NCI-H1105 treated with DMSO at 0.1 percent for 48 hours (cell line): ENCODE results near the gene ADGRL3.

Source experiments
- DNase-seq: peaks from one replicate; lab custom pipeline; 2025; lab: John Stamatoyannopoulos, UW

The ADGRL3 gene

DNA sequence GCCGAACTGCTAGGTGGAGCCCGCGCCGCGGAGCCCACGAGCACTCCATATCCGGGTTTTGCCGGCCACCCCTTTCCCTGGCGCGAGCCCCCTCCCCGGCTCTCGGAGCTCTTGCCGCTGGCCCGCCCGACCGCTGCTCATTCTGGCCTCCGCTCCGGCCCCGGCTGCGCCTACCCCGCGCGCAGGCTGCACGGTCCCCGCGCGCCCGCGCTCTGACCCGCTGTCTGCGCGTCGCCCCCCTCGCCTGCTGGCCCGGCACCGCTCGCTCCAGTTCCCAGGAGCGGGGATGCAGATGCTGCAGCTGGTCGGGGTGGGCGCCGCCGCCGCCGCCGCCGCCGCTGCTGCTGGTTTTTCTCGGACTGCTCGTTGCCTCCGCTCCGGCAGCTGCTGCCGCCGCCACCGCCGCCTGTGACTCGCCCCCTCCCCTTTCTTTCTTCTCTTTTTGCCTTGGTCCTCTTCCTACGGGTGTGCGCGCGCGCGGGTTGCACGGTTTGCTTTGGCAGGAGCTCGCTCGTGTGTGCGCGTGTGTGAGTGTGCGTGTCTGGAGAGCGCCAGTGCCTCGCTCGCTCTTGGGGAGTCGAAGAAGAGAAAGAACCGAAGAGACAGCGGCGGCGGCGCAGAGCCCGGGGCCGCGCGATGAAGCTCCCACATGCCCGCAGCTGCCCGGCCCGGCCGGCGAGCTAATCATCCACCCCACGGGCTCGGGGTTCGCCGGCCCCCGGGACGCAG lies at the start of gene ADGRL3:
ADGRL3 (plus strand) TSS at position 140 of the 729 bp plus-strand sequence.
- DNase-seq, result peak; percentile 66

DNA sequence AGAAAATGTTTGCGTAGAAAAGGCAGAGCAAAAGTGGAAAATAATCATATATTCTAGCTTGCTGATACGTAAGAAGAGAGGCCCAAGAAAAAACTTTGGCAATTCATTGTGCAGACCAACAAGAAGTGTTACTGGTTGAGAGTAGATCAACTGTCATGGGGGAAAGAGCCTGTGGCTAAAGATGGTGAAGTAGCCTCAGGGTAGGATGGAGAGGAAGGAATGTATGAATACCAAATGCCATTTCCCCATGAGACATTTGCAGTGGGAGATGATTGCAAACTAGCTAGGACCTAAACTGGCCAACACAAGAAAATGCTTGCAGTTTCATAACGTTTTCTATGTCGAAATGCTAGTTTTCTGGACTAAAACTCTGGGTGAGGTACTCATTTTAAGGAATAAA lies 47.7 kb upstream of the ADGRL3 start:
- DNase-seq, result no peak

DNA sequence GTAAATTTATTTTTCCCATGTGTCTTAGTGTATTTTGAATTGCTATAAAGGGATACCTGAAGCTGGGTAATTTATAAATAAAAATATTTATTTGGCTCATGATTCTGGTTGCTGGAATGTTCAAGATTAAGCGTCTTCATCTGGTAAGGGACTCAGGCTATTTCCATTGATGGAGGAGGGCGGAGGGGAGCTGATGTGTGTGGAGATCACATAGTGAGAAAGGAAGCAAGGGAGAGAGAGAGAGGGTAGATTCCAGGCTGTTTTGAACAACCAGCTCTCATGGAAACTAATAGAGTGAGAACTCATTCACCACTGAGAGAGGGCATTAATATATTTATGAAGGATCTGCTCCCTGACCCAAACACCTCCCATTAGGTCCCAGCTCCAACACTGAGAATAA lies 39.6 kb upstream of the ADGRL3 start:
- no peak for DNase-seq

DNA sequence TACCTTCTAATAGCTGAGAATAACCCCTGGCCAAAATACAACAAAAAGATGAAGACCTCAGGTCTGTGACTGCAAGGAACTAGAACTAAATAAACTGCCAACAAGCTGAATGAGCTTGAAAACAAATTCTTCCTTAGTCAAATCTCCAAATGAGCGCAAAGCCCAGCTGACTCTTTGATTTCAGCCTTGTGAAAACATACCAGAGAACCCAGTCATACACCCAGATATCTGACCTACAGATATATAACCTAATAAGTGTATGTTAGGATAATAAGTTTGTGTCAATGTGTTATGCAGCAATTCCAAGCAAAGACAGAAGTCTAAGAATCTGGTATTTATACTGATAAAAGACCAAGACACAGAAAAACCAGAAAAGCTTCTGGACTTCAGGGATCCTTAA lies 38.0 kb upstream of the ADGRL3 start:
- DNase-seq, result no peak

DNA sequence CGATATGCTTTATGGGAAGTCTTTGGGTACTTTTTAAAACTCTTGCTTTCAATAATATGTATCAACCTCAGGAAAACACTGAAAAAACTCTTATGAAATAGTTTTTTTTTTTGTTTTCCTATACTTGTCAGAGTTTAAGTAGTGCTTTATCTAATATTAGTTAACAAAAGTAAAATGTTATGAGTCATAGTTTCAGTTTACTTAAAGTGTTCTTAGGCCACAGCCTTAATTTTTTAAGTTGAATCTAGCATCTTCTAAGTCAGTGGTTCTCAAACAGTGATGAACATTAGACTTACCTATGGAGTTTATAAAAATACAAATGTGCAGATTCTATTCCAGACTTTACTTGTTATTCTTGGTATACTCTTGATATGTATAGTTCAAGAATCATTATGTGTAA lies 26.3 kb upstream of the ADGRL3 start:
- no peak for DNase-seq

DNA sequence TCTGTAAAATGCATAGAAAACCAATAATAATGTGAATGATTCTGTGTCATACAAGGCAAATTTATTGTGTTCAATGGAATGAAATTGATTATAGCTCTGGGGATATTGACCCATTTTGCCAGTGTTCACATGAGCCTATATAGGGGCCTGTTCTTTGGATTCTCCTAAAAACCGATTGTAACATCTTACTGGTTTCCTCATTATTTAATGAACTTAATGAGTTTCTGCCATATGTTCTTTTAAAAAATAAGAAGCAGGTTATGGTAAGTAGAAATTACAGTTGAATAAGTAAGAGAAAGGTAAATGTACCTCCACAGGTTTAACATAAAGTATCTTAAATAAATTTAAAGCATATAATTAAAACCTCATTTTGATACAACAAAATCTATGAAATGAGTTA lies 24.6 kb upstream of the ADGRL3 start:
- DNase-seq, result no peak

DNA sequence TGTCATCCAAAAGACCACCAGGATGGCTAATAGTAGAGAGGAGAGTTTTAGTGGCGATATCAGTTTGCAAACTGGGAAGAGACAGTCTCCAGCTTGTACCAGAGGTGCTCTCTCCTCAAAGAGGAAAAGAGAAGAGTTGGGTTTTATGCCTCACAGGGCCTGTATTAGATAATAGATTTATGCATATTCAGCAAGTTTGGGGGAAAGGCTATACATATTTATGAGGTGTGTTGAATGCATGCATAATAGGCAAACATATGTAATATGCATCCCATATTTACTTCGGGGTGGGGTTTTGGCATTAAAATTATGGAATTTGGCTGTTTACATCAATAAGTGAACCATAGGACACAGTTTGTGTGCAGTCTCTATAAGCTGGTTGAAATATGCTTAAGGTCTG lies 22.8 kb upstream of the ADGRL3 start:
- DNase-seq, result no peak

DNA sequence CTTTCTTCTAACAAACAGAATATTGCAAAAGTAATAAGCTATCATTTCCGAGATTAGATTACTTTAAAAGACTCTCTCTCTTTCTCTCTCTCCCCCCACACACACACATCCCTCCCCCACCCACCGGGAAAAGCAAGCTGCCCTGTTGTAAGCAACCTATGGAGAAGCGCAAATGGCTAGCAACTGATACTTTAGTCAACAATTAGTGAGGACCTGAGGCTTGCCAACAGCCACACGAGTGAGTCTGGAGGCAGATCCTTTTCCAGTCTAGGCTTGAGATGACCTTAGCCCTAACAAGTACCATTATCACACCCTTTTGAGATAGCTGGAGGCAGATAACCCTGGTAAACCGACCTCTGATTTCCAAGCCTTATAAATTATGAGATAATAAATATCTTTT lies 19.7 kb upstream of the ADGRL3 start:
- DNase-seq, result no peak

DNA sequence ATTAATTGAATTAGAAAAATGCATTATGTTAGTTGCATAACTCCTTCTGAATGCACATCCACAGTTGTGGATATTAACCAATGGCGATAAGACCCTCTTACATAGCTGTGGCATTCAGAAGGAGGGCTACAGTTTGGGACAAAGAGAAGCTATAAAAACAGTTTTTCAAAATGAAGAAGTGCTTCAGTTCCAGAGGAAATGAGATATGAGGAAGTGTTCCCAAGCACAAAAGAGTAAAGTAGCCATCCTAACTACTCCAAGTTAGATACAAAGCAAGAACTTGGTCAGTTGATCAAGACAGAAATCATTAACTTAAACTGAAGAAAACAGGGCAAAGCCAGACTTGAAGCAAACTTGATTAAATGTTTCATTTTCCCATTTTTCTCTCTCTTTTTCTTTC lies 17.2 kb upstream of the ADGRL3 start:
- no peak for DNase-seq

DNA sequence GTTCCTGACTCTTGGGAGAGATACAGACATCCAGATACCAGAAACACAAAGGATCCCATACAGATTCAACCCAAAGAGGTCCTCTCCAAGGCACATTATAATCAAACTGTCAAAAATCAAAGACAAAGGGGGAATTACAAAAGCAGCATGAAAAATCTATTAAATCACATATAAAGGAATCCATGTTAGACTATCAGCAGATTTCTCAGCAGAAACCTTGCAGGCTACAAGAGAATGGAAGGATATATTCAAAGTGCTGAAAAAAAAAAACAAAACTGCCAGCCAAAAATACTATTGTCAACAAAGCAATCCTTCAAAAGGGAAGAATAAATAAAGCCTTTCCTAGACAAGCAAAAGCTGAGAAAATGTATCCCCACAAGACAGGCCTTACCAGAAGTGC lies 14.8 kb upstream of the ADGRL3 start:
- no peak for DNase-seq

DNA sequence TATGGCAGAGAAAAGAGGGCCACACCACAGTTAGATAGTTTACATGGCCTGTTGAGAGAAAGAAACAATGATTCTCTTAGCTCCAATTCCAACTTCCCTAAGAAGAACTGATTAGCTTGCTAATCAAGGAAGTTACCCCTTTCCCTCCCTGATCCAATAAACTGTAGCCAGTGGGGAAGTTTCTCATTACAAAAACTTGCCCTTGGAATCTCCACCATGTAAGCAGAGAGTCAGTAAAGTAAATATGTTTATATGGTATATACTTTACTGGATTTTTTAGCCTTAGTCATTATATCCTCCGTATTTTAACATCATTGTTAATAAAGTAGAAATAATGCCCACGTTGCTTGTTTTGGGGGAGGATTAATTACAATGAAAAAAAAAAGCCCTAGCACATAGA lies 7.7 kb upstream of the ADGRL3 start:
- no peak for DNase-seq

DNA sequence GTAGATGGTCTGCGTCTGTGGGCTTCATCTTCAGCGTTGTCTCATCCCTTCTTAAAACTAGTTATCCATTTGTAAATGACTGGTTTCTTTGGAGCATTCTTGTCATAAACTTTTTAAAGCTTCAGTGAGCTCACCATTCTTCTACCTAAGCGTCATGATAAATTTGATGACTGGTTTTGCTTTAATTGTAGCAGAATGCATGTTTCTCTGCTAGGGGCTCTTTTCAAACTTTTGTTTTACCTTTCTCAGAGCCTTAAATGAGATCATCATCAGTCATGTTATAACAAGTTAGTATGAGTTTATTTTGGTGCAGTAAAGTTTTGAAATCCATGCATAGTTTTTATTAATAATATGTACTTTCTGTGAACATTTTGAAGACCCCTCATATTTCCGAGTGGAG lies 6.3 kb upstream of the ADGRL3 start:
- DNase-seq, result no peak

DNA sequence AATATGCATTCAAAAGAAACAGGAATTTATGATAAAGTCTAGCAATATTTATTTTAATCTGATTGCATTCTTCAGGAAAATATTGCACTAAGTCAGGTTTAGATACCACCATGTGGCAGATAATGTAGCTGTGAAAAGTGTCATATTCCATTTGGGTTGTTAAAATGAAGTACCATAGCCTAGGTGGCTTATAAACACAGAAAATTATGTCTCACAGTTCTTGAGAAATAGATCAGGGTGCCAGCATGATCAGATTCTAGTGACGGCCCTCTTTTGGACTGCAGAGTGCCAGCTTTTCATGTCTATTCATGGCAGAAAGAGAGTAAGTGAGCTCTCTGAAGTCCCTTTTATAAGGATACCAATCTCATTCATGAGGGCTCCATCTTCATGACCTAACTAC lies 5.6 kb upstream of the ADGRL3 start:
- no peak for DNase-seq

DNA sequence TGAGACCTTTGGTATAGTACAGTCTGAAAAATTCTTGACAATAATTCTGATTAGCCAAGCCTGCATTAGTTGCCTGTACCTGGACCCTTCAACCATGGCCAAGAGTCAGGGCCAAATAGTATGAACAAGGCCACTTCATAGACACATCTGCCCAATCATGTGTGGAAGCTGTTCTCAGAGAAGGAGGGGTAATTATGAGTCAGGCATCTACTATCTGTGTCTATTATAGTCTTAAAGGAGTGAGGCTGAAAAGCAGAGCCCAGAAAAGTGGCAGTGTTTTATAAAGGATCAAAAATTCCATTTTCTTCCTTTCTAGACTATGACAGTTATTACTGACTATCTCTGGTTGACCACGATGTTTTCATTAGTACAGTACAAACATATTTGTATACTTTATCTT lies 5.0 kb upstream of the ADGRL3 start:
- no peak for DNase-seq

DNA sequence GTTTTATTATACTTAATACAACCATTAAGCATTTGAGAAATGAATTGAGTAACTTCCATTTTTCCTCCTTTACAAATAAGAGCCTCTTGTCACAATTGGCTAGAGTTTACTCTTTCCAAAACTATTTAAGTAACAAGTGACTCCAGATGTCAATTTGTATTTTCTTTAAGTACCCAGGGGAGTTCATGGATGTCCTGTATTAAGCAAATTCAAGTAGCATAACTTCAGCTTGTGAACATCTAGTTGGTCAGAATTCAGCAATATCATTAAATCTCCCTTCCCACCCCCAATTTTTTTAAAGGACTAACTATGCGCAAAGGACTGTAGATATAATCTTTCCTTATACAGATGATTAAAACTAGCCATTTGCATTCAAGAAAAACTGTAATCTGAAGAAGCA lies 1.4 kb upstream of the ADGRL3 start:
- no peak for DNase-seq

DNA sequence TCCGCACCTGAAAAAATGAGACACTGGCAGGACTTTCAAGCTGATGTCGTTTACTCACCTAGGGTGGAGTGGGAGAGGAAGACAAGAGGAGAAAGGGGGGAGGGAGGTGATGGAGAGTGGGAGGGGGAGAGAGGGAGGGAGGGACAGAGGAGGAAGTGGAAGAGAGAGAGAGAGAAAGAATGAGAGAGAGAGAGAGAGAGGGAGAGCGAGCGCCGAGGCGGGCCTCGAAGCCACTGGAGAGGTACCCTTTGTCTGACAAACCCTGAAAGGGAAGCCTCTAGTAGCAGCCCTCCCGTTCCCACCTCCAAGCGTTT lies 296 bp upstream of the ADGRL3 start:
- DNase-seq, result no peak

DNA sequence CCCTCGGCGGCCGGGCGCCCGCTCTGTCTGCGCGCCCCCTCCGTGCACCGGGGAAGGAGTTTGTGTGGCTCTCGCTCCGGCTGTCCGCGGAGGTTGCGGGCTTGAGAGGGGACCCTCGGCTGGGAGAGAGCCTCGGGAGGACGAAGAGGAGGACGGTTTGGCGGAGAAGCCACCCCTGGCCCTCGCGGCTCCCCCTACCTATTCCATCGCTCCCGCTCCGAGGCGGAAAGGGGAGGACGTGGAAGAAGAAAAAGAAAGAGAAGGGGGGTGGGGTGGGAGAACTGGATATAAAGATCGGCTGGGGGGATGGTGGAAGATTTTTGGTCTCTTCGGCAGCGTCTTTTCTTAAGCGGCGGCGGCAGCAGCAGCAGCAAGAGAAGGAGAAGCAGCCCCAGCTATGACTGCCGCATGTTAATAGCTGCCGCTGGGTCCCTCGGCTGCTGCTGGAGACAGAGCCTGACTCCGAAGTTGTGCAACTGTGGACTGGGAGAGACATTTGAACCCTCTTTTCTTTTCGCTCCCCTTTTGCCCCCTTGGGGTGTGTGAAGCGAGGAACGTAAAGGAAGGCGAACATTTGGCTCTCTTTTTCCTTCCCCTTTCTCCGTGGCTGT lies 895 bp downstream of the ADGRL3 start:
- DNase-seq, result no peak

DNA sequence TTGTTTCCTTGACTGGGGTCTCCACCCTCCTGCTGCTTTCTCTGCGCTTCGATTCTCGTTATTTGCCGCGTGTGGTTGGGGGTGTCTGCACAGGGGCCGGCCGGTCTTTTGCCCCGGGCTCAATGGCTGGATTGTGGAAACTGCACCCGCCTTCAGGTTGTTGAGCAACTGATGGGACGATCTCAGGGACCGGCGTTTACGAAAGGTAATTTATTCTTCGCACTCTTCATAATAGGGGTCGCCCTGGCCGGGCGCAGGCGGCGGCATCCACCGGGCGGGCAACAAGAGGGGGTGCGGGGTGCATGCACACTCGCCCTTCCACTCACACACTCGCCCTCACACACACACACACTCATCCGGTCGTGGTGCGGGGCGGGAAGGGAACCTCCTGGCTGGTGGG lies 1.4 kb downstream of the ADGRL3 start:
- no peak for DNase-seq

DNA sequence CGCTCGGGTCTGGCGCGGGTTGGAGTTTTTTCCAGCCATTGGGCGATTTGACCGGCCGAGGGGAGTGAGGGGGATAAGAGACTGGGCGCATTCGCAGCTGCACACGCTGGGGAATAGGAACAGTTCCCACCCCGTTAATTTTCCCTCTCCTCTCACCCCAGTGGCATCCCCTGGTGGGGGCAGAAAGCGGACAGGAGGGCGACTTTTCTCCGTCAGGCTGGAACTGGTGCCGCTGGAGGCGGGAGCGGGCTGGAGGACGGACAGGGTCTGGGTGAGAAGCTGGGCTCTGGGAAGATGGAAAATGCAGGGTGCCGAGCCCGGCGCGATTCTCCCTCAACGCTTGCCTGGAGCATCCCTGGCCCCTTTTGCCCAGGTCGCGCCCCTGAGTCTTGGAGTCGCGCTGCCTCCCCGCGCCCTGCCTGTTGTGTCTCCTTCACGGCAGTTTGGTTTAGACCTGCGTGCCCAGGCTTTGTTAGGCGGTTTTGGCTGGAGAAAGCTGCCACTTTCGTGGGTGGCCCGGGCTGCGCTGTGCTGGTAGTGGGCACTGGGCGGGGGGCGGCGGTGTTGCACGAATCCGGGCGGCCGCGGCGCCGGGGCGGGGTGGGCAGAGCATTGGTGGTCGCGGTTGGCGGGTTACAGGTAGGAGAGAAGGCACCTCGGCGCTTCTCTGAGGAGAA lies 2.0 kb downstream of the ADGRL3 start:
- peak; percentile 24 for DNase-seq

DNA sequence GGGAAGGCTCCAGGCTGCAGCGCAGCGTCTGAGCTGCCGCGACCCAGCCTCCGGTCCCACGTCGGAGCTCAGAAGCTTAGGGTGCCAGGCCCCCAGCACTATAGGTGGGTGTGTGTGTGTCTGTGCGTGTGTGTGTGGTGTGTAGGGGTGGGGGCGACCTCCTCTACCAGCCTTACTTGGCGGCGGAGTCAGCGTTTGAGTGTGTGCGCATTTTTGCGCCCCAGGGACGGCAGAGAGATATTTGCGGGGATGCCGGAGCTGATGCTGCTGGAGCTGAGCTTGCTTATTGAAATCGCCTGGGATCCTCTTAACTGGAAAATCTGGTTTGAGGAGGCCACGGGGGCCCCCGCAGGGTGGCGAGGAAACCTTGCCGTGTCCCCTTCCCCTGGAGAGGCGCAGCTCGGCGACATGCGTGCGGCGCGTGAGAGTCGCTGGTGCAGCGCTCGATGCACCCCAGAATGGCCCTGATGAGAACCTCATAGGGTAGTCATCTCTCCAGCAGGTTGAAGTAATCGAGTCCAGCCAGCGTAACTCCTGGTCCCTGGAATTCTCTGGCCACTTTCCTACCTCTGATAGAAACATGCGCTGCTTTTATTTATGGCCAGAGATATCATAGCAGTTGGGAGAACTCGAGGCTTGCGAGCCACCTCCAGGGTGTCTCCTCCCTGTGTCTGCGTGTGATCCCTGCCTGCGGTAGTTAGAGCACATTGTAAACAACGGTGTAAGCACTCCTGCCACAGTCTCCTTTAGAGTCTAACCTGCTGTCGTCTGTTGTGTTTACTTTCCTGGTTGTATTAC lies 2.7 kb downstream of the ADGRL3 start:
- peak; percentile 47 for DNase-seq

DNA sequence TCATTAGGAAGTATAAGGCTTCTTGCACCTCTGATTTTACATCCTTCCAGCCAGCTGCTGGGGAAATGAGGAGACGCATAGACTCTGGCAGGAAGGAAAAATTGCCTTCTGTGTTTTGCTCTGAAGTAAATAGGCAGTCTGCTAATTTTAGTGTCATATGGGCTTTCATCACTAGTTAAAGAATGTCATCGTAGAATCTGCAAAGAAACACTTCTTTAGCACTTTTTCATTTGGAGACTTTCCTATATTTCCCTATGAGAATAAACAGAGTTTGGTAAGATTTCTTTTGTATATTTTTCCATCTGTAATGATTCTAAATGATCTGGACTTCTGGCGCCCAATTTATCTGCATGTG lies 3.3 kb downstream of the ADGRL3 start:
- DNase-seq, result no peak

DNA sequence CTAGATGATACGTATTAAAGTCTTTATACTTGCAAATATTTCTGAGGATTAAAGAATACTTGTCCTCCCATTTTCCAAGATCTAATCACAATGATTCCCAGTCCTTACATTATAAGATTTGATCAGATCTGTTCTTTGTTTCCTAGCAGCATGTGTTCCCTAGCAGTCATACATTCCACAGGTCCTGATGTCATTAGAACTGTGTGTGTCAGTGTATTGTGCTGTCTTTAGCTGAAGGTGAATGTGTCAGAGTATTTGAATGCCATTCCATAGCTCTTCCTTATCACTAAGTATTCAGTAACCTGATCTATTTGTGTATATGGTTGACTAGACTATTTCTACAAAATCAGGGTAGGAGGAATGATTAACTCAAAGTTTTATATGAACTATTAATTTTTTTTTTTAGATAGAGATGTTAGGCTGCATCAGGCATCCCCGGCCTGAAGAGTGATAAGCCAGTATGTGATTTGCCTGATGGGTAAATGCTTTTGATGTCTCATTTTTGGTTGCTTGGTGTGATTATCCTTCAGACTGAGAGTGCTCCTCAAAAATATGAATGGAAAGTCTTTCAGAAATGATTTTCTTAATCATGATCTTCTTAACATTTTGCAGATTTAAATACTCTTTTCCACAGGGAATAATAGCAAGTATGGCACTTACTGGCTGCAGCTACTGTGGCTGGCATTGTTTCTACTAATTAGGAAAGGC lies 4.4 kb downstream of the ADGRL3 start:
- no peak for DNase-seq
